Epithelial cell of prostate (primary cell): Measurements from ENCODE around the gene PUS10.
A peak's percentile ranks its signal among the peaks of the same experiment; 100 is the strongest.

Experiments
- DNase-seq: peaks from one replicate; pipeline ENCODE4 v3.0.0-alpha.2; 2011; ENCODE audit warnings: low read depth, low spot score
- H3K27ac ChIP-seq: fragments of 450-650 bp; 2 replicates; pipeline ENCODE4 v1.5.1; 2017; ENCODE audit warnings: mild to moderate bottlenecking

Gene PUS10

DNA sequence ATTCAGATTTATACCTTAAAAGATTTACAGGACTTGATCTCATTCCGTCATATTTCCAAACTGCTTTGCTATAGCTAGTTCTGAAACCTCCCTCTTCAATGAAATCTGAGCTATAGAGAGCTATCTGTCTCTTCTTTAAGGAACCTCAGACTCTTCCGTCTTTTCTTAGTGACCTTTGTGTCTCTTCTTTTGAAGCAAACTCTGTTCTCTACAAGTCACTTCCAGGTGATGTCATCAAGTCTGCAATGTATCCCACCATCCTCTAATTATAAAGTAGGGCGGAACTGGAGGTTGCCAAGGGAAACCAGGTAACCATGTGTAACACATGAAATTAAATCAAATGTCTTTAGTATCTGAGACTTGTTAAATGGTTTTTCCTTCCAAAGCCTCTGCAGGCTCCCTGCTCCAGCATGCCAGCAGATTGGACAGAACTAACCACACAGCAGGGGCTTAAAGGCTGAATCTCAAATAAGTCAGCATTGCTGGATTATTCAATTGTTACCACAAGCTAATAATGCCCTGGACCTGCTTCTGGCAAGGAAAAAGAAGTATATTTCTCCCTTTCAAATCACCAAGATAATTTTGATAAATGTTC lies 41.7 kb downstream of the PUS10 start:
- DNase-seq, result no peak
- H3K27ac ChIP-seq, result no peak overlapping the region

DNA sequence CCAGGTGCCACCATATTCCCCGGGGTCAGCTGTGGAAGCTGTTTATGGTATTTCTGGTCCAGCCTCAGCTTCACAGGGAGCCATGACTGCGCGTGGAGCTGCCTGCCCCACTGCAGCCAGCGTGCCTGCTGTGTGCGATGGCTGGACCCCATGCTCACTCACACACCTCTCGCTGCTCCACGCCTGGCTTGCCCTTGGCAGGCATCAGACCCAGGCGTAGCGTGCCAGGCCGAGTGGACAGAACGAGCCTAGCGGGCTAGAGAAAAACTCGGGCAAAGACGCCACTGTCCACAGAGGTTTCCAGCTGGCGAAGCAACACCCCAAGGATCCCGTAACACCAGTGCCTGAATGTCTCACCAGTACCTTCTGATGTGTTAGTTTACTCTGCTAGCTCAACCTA lies 43.4 kb downstream of the PUS10 start:
- DNase-seq, result no peak
- no peak overlapping the region for H3K27ac ChIP-seq

DNA sequence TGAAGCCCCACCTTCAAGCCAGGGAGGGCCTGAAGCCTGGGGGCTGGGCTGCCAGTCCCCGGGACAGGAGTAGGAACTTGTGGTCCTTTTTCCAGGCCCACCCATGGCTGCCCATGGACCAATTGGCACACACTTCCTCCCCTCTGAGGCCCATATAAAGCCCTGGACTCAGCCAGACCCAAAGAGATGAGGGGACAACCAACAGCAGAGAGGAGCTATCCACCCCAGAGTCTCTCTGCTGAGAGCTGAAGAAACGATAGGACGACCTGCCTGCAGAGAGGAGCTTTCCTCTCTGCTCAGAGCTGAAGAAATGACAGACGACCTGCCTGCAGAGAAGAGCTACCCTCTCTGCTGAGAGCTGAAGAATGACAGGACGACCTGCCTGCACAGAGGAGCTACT lies 44.4 kb downstream of the PUS10 start:
- no peak for DNase-seq
- H3K27ac ChIP-seq, result no peak overlapping the region

DNA sequence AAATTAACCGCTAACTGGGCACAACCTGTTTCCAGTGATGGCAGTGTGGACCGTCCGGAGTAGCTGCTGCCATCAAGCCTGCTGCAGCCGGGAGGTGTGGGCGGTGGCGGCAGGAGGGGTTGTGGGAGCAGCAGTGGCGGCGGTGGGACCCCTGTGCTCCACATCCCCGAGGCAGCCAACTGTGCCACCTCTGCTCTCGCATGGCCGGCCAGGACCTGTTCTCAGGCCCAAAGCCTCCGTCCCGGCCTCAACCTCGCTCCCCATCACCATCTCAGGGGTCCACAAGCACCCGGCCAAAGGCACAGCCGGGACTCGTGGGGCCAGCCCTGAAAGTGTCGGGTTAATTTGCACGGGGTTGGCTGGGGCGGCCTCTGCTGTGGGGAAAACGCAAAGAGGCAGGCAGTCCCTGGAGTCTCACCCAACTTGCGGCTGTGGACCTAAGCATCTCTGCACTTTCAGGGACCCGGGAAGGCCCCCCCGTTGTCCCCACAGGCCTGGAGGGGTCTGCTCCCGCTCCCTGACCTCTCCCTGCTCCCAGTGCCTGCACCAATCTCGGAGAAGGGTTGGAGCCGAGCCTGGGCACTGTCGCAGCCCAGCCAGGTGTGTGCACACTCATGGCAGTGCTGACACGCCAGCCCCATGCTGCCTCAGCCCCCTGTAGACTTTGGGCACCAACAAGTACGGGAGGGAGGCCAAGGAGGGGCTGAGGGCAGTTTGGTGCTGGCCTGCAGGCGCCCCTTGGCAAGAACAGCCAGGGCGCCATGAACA lies 45.0 kb downstream of the PUS10 start:
- no peak overlapping the region for H3K27ac ChIP-seq
- no peak for DNase-seq

GRCh38 chr2:60966507-60967405 lies 51.3 kb downstream of the PUS10 start:
- no peak for DNase-seq
- no peak overlapping the region for H3K27ac ChIP-seq

DNA sequence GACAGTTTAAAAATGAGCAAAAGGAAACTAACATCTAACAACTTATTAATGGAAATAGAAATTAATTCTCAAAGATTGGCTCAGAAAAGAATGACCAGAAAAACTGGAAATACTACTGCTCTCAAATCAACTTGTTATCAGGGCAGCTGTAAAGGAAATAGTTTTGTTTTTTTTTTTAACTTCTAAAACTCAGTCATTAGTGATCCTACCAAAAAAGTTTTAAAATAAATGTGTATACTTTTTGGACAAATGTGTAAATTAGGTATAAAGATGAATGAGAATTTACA lies 52.6 kb downstream of the PUS10 start:
- no peak overlapping the region for H3K27ac ChIP-seq
- DNase-seq, result no peak

GRCh38 chr2:60964651-60965498 lies 53.2 kb downstream of the PUS10 start:
- DNase-seq, result no peak
- H3K27ac ChIP-seq, result no peak overlapping the region

GRCh38 chr2:60963190-60963589 lies 54.9 kb downstream of the PUS10 start:
- H3K27ac ChIP-seq, result peak overlapping the region; percentile 13
- no peak for DNase-seq

DNA sequence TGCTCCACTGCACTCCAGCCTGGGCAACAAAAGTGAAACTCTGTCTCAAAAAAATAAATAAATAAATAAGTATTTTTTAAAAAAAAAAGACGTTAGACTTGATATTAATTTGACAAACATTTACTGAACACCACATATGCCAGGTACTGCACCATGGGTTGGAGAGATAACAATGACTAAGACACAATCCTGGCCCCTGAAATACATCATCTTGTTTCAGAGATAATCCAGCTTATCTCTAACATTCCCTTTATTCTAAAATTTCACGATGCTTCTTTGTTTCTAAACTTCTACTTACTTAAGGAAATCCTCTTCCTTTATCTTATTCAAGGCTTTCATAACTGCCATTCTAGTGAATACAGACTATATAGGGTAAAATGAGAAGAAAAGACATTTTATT lies 55.5 kb downstream of the PUS10 start:
- H3K27ac ChIP-seq, result peak overlapping the region; percentile 98
- no peak for DNase-seq

DNA sequence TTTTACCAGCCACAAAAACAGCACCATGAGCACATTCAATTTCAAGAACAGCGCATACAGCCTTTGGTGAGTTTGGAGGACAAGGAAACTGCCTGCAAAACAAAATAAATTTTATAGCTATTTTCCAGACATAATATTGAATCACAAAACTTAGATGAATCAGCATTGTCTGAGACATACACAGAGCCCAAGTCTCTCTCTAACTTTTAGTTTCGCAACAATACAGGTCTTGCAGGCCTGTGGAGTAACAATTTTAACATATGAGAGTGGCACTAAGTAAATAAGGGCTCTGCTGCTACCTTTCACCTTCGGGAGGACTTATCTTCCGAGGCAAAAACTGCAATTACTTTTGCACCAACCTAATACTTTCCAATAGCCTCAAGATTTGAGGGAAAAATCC lies 56.6 kb downstream of the PUS10 start:
- DNase-seq, result peak; percentile 97
- peak overlapping the region; percentile 98 for H3K27ac ChIP-seq

- peak overlapping the region; percentile 98 for H3K27ac ChIP-seq
- DNase-seq, result peak; percentile 22
Observed at GRCh38 chr2:60960706-60961105, 57.3 kb downstream of the PUS10 start.

GRCh38 chr2:60959501-60959900 lies 58.6 kb downstream of the PUS10 start:
- H3K27ac ChIP-seq, result peak overlapping the region; percentile 98
- DNase-seq, result no peak

DNA sequence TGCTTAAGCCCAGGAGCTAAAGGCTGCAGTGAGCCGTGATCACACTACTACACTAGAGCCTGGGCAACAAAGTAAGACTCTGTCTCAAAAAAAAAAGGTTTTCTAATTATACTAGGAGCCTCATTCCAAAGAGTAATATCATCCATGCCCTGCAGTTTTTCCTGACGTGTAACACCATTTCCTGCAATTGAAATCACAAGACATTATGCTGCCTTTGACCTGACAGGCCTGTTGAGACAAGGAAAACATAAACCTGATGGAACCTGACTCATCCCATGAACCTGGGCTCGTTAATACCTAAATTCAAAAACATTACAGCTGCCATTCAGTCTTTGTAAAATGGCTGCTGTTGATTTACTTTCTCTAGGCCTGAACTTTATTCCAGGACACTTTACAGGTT lies 59.3 kb downstream of the PUS10 start:
- peak overlapping the region; percentile 98 for H3K27ac ChIP-seq
- peak; percentile 99 for DNase-seq

- DNase-seq, result no peak
- peak overlapping the region; percentile 98 for H3K27ac ChIP-seq
Observed at GRCh38 chr2:60958361-60958760, 59.7 kb downstream of the PUS10 start.

DNA sequence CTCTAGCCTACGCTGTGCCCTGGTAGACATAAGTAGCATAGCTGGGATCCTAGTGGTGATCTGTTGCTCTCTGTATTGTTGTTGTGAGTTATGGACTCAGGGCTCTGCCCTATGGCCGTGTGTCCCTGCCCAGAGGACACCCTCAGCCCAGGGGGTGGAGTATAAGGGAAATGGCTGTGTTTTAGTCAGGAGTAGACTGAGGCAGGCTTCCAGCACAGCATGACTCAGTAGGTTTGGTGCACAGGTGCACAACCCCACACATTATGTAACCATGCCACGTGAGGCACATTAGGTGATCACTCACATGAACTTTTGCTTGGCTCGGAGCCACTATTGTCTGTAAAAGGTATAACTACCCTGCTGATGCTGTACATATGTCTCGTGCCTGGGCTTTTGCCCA lies 60.4 kb downstream of the PUS10 start:
- DNase-seq, result peak; percentile 73

DNA sequence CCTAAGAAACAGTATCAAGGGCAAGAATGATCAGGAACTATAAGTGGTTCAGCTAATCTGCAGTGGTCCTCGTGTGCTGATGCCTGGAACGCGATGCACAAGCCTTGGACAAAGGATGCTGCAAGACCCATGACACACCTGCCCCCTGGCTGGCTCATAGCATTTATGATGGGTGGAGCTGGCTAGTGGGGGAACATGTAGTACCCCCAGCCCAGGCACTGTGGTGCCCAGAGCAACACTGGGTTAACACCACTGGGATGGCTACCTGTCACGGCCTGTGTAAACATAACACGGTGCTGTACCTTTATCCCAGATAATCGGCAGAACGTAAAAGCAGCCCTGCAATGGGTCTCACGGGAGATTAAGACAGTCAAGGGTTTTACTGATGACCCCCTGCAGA lies 60.8 kb downstream of the PUS10 start:
- DNase-seq, result no peak
- H3K27ac ChIP-seq, result peak overlapping the region; percentile 98

More for the DNA sequence above, 60.4 kb downstream of the PUS10 start:
- H3K27ac ChIP-seq, result peak overlapping the region; percentile 98

DNA sequence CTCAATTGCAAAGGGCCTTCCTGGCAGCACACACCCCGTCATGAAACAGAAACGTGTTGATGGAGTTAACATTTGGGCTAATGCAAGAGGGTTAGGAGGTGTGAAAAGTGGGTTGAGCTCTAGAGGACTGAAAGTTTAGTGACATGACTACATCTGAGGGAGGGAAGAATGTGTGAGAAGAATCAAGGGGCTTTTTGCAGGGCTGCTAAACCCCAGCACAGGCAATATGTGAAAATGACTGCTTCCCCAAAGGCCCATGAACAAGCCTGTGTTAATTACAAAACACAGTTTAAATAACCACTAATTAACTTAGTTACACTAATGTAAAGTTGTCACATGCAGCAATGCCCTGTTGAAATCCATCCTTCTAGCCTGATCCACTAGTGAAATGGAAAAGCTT lies 63.9 kb downstream of the PUS10 start:
- no peak overlapping the region for H3K27ac ChIP-seq
- DNase-seq, result no peak

GRCh38 chr2:60948926-60949579 lies 69.0 kb downstream of the PUS10 start:
- DNase-seq, result peak; percentile 90
- H3K27ac ChIP-seq, result peak overlapping the region; percentile 87

GRCh38 chr2:60948161-60948560 lies 69.9 kb downstream of the PUS10 start:
- DNase-seq, result no peak
- H3K27ac ChIP-seq, result peak overlapping the region; percentile 87

DNA sequence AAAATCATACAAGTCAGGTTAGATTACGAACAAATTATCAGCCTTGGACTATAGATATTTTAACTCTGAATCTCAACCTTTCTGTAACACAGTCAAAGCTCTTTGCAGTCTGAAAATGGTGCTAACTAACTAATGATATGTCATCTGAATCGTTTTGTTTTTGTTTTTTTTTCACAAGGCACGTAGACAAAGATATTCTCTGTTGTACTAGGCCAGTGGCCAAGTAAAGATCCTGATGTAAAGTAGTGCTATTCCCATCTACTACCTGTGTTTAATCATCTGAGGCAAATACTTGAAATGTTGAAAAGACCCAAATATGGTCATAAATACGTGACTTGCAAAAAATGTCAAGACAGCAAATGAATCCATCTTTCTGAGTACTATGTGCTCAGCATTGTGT lies 71.0 kb downstream of the PUS10 start:
- no peak overlapping the region for H3K27ac ChIP-seq
- no peak for DNase-seq
